GM12878 (cell line): ENCODE results near the gene DGKQ. TPM values are rescaled to one million over a fixed set of nuclear protein-coding genes. Genes with fewer than 3 reads are reported as not detected.

ENCODE experiments used
- ATAC-seq: fragments of 200-7000 bp; cut with Tn5 transposase; 3 replicates; pipeline ENCODE4 v1.9.1; 2020; ENCODE audit warnings: mild to moderate bottlenecking, moderate library complexity
- BruUV-seq: library from RNA; stranded (reverse); fragments of 400-500 nt; replicated peaks from 2 replicates; lab custom pipeline; 2021; lab: Mats Ljungman, UMichigan
- CTCF ChIA-PET: fragments of 300-600 bp; sonication (Branson Sonifier 250); formaldehyde crosslinking; extraction: SDS; loops from one replicate; lab custom pipeline; 2021; ENCODE audit warnings: inconsistent platforms; lab: Yijun Ruan, JAX
- POLR2A ChIA-PET: fragments of 350-600 bp; formaldehyde crosslinking; extraction: SDS; loops from one replicate; lab custom pipeline; 2021; ENCODE audit warnings: inconsistent platforms; lab: Charles Lee
- RAD21 ChIA-PET: fragments of 300-600 bp; sonication (Branson Sonifier 250); formaldehyde crosslinking; loops from one replicate; lab custom pipeline; 2023; ENCODE audit warnings: antibody characterized with exemption; ENCODE audit not compliant: unreplicated experiment; lab: Charles Lee
- SMC1A ChIA-PET: fragments of 300-600 bp; sonication (Branson Sonifier 250); formaldehyde crosslinking; loops from one replicate; lab custom pipeline; 2023; ENCODE audit not compliant: unreplicated experiment, uncharacterized antibody; lab: Charles Lee
- DNase-seq: peaks from one replicate; pipeline ENCODE4 v3.0.0-alpha.2; 2011; ENCODE audit warnings: low read depth, low spot score
- FAIRE-seq: peaks from 3 replicates; lab custom pipeline; 2011; peaks lifted over from hg19 to GRCh38; lab: Jason Lieb, UNC
- H2AFZ ChIP-seq: 2 replicates; pipeline ENCODE4 v1.6.0; 2011; ENCODE audit warnings: low read depth, low read length, control low read depth; ENCODE audit not compliant: control insufficient read depth
- H3K27ac ChIP-seq: 2 replicates; pipeline ENCODE4 v1.5.1; 2011; ENCODE audit warnings: control low read depth; ENCODE audit not compliant: control insufficient read depth, insufficient read depth
- H3K27me3 ChIP-seq, 2 experiments: replicated peaks in 1 of 2; 2 replicates each; pipeline versions ENCODE4 v1.6.0 to v1.6.1; 2011; ENCODE audit warnings: low read length in 1 of 2; ENCODE audit not compliant: control insufficient read depth in 2 of 2, insufficient read depth in 2 of 2
- H3K36me3 ChIP-seq, 2 experiments: 2 replicates each; pipeline ENCODE4 v1.5.1; 2011; ENCODE audit warnings: low read length in 1 of 2; ENCODE audit not compliant: control insufficient read depth in 2 of 2, insufficient read depth in 2 of 2
- H3K4me1 ChIP-seq: 2 replicates; pipeline ENCODE4 v1.6.1; 2011; ENCODE audit warnings: mild to moderate bottlenecking, low read length, moderate library complexity, mixed read lengths; ENCODE audit not compliant: control insufficient read depth, insufficient read depth
- H3K4me2 ChIP-seq: 2 replicates; pipeline ENCODE4 v1.6.0; 2011; ENCODE audit warnings: control low read depth; ENCODE audit not compliant: control insufficient read depth, insufficient read depth
- H3K4me3 ChIP-seq: fragments of 200-600 bp; sonication (generic); 2 replicates; pipeline ENCODE4 v1.5.1; 2016
- H3K79me2 ChIP-seq: 2 replicates; pipeline ENCODE4 v1.6.0; 2011; ENCODE audit warnings: low read length; ENCODE audit not compliant: control insufficient read depth, insufficient read depth
- H3K9ac ChIP-seq: 2 replicates; pipeline ENCODE4 v1.8.0; 2011; ENCODE audit warnings: low read length, control low read depth, mixed read lengths; ENCODE audit not compliant: control insufficient read depth, insufficient read depth
- H3K9me3 ChIP-seq: replicated peaks from 3 replicates; pipeline ENCODE4 v1.5.1; 2011; ENCODE audit warnings: mild to moderate bottlenecking, low read length; ENCODE audit not compliant: control insufficient read depth, insufficient read depth
- H4K20me1 ChIP-seq: 2 replicates; pipeline ENCODE4 v1.6.0; 2011; ENCODE audit not compliant: control insufficient read depth, insufficient read depth
- CUX1 ChIP-seq: IDR thresholded peaks from 2 replicates; pipeline ENCODE4 v1.6.1; 2012; ENCODE audit warnings: improper control_type of control experiment, low read depth, low read length; ENCODE audit not compliant: insufficient replicate concordance
- POLR2A ChIP-seq: IDR thresholded peaks from 2 replicates; pipeline ENCODE4 v1.6.1; 2011; ENCODE audit warnings: low read depth, mild to moderate bottlenecking, low read length
- POLR2AphosphoS2 ChIP-seq: IDR thresholded peaks from 2 replicates; pipeline ENCODE4 v1.6.1; 2011; ENCODE audit warnings: low read depth, mild to moderate bottlenecking, low read length, improper control_type of control experiment, moderate library complexity
- SMAD5 ChIP-seq: IDR thresholded peaks from 2 replicates; pipeline ENCODE4 v1.6.1; 2016; ENCODE audit warnings: antibody characterized with exemption, low read depth
- WGBS: methylation state at CpG from one replicate; pipeline ENCODE4 v1.1.6; 2016; ENCODE audit warnings: low lambda C conversion rate; ENCODE audit not compliant: insufficient replicate concordance, insufficient coverage; ENCODE audit errors: missing lambda C conversion rate; 5-methylcytosine and 5-hydroxymethylcytosine counted together
- in situ Hi-C: fragments of 300-500 bp; cut with MboI; formaldehyde crosslinking; loops from 9 replicates; pipeline ENCODE4 v1.14.3; 2018; ENCODE audit warnings: mixed read lengths
- intact Hi-C: fragments of 100-400 bp; cut with micrococcal nuclease; formaldehyde crosslinking; loops from one replicate; pipeline ENCODE4 v1.14.2; 2022; ENCODE audit not compliant: unreplicated experiment
- polyA plus RNA-seq, 11 experiments: library from polyadenylated mRNA; depleted of rRNA in 4 of 11; unstranded in 6 of 11; stranded (reverse) in 5 of 11; fragments of >200 nt; fragmentation: Nextera tagmentation in 4 of 11; fragmentation: Illumina TruSeq in 1 of 11; extraction: Ambion mirVana in 4 of 11; extraction: Trizol in 1 of 11; gene quantifications; 1 replicate in 1 of 11; 2 replicates in 10 of 11; pipeline versions ENCODE4 v1.2.1 to v1.2.3, GENCODE V29; 2011 to 2016; ENCODE audit warnings: inconsistent platforms in 2 of 11, missing spikeins in 2 of 11, low read depth in 1 of 11
- total RNA-seq, 4 experiments: library from RNA; depleted of rRNA in 3 of 4; stranded (reverse); fragments of >200 nt in 3 of 4; fragmentation: Illumina TruSeq in 1 of 4; extraction: Trizol in 1 of 4; gene quantifications; 2 replicates each; pipeline versions ENCODE4 v1.2.1 to v1.2.3, GENCODE V29; 2013 to 2021

The DGKQ gene
- total and polyA plus RNA-seq, 10 of the 15 experiments (the other 5 are each of a cell fraction or from before 2014, with no cell fraction given): 0.11 to 10.5 (median 1.4) TPM

GRCh38 chr4:960140-960635 lies 13.2 kb downstream of the DGKQ start:
- H3K27ac ChIP-seq: no peak overlapping the region
- TF ChIP-seq SMAD5 (no peak), POLR2A (0 out of 2 replicates have a peak, but pooled peaks have one; percentile 7), POLR2AphosphoS2 (0 out of 2 replicates have a peak, but pooled peaks have one; percentile 5)
- TF ChIP-seq, all 136 proteins: peak for 2
- FAIRE-seq (no peak), DNase-seq (no peak), ATAC-seq (no peak)
- H4K20me1 ChIP-seq: no peaks in the 10 kb centered on the region
- no peaks in the 10 kb centered on the region for H3K4me1 ChIP-seq
- ChIA-PET POLR2A (no interaction called here), RAD21 (no interaction called here), CTCF (no interaction called here), SMC1A (no interaction called here)
- H3K79me2 ChIP-seq: no peaks in the 10 kb centered on the region
- H3K4me2 ChIP-seq: no peak overlapping the region
- no TSS peak for BruUV-seq
- no peaks in the 10 kb centered on the region; a peak in 1 of 4 replicates for H3K36me3 ChIP-seq
- intact Hi-C loops: no loop called here
- no peaks in the 10 kb centered on the region for H3K9me3 ChIP-seq
- H2AFZ ChIP-seq: no peak overlapping the region
- no peaks in the 10 kb centered on the region for H3K27me3 ChIP-seq
- no peak overlapping the region for H3K4me3 ChIP-seq
- no peak overlapping the region for H3K9ac ChIP-seq
- WGBS: 83% methylated on average over 16 of the region's 16 CpGs
- in situ Hi-C loops: no loop called here

GRCh38 chr4:959338-960139 lies 13.8 kb downstream of the DGKQ start:
- Histone ChIP-seq H3K27ac (no peak overlapping the region), H3K4me3 (no peak overlapping the region), H3K27me3 (no peaks in the 10 kb centered on the region), H3K9ac (no peak overlapping the region), H3K9me3 (no peaks in the 10 kb centered on the region), H3K4me1 (no peaks in the 10 kb centered on the region), H2AFZ (no peak overlapping the region), H3K36me3 (no peaks in the 10 kb centered on the region; a peak in 1 of 4 replicates), H3K4me2 (no peak overlapping the region), H3K79me2 (no peaks in the 10 kb centered on the region), H4K20me1 (no peaks in the 10 kb centered on the region)
- CTCF ChIA-PET: no interaction called here
- intact Hi-C loops (no loop called here), in situ Hi-C loops (no loop called here)
- DNase-seq: no peak
- no peak for ATAC-seq
- no peak for FAIRE-seq
- WGBS: 85% methylated on average over 24 of the region's 24 CpGs
- TF ChIP-seq POLR2A: peak; percentile 23; the same call in 1 of the 2 replicates
- no peak for TF ChIP-seq CUX1
- SMC1A ChIA-PET: no interaction called here
- no TSS peak for BruUV-seq
- POLR2A ChIA-PET: interaction anchor here (0.6 kb wide), 1 partner anchor 24 kb away, joined by 5 read pairs; no protein-coding TSS in a partner anchor
- RAD21 ChIA-PET: interaction anchor here (0.7 kb wide), 1 partner anchor 27 kb away, joined by 3 read pairs; the partner anchor contains the start of genes GAK and TMEM175
